Fibroblast of lung (primary cell): ENCODE measurements around the gene RASSF4.

Experiments
- EZH2 ChIP-seq: IDR thresholded peaks from 2 replicates; pipeline ENCODE4 v1.5.1; 2012; ENCODE audit warnings: low read length, control low read depth, mild to moderate bottlenecking; ENCODE audit errors: missing control alignments
- TF ChIP-seq, protein P1 (sequence below), 2 donors: IDR thresholded peaks in 1 of 2; conservative IDR thresholded peaks in 1 of 2; 1 replicate in 1 of 2; 2 replicates in 1 of 2; pipeline ENCODE4 v1.5.1; 2011 to 2012; ENCODE audit warnings: low read length in 2 of 2, control low read depth in 1 of 2, inconsistent platforms in 1 of 2, low read depth in 1 of 2, mild to moderate bottlenecking in 1 of 2

GRCh38 chr10:44981172-44982113 is 21.8 kb downstream of the RASSF4 start:
- TF ChIP-seq, protein P1, sequence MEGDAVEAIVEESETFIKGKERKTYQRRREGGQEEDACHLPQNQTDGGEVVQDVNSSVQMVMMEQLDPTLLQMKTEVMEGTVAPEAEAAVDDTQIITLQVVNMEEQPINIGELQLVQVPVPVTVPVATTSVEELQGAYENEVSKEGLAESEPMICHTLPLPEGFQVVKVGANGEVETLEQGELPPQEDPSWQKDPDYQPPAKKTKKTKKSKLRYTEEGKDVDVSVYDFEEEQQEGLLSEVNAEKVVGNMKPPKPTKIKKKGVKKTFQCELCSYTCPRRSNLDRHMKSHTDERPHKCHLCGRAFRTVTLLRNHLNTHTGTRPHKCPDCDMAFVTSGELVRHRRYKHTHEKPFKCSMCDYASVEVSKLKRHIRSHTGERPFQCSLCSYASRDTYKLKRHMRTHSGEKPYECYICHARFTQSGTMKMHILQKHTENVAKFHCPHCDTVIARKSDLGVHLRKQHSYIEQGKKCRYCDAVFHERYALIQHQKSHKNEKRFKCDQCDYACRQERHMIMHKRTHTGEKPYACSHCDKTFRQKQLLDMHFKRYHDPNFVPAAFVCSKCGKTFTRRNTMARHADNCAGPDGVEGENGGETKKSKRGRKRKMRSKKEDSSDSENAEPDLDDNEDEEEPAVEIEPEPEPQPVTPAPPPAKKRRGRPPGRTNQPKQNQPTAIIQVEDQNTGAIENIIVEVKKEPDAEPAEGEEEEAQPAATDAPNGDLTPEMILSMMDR (conservative IDR thresholded peaks at IDR 0.05 in 1 of 2, IDR thresholded peaks at IDR 0.05 in 1 of 2; ENCODE audit: low read depth in 1 of 2, low read length in 2 of 2): no peak
- no peak for TF ChIP-seq EZH2
